Upper lobe of left lung (tissue), 6 donors: ENCODE measurements around the gene KDM4D. TPM values are rescaled to one million over a fixed set of nuclear protein-coding genes. Genes with fewer than 3 reads are reported as not detected.

ENCODE experiments used
- ATAC-seq, 2 donors: fragments of 200-7000 bp; cut with Tn5 transposase; one replicate each; pipeline ENCODE4 v1.9.1; 2022; ENCODE audit warnings: mild to moderate bottlenecking in 2 of 2, moderate library complexity in 2 of 2; ENCODE audit not compliant: low FRiP score in 2 of 2
- DNase-seq, 2 donors: peaks; one replicate each; pipeline ENCODE4 v3.0.0-alpha.2; 2019 to 2020
- H3K27ac ChIP-seq, 4 donors: fragments of 200-600 bp; sonication (generic); one replicate each; pipeline ENCODE4 v1.5.1; 2016 to 2019
- H3K27me3 ChIP-seq, 4 donors: fragments of 200-600 bp; sonication (generic); one replicate each; pipeline ENCODE4 v1.5.1; 2017 to 2019
- H3K36me3 ChIP-seq, 4 donors: fragments of 200-600 bp; sonication (generic); one replicate each; pipeline ENCODE4 v1.5.1; 2016 to 2019
- H3K4me1 ChIP-seq, 4 donors: fragments of 200-600 bp; sonication (generic); one replicate each; pipeline ENCODE4 v1.5.1; 2018 to 2019
- H3K4me3 ChIP-seq, 4 donors: fragments of 200-600 bp; sonication (generic); one replicate each; pipeline ENCODE4 v1.5.1; 2017 to 2019; ENCODE audit warnings: mild to moderate bottlenecking in 2 of 4, moderate library complexity in 1 of 4
- H3K9me3 ChIP-seq, 4 donors: fragments of 200-600 bp; sonication (generic); one replicate each; pipeline ENCODE4 v1.5.1; 2018 to 2019
- CTCF ChIP-seq, 6 experiments: fragments of 450-650 bp in 4 of 6; fragments of 200-600 bp in 2 of 6; sonication (generic) in 2 of 6; IDR thresholded peaks; one replicate each; pipeline ENCODE4 v1.5.1; 2016 to 2019; ENCODE audit warnings: antibody characterized with exemption in 6 of 6
- EP300 ChIP-seq, 4 donors: sonication (generic); formaldehyde crosslinking; IDR thresholded peaks; one replicate each; pipeline ENCODE4 v1.5.1; 2017; ENCODE audit warnings: antibody characterized with exemption in 4 of 4, control low read depth in 2 of 4
- POLR2A ChIP-seq, 4 donors: fragments of 450-650 bp; IDR thresholded peaks; one replicate each; pipeline ENCODE4 v1.5.1; 2016 to 2017; ENCODE audit warnings: antibody characterized with exemption in 4 of 4, mild to moderate bottlenecking in 2 of 4
- POLR2AphosphoS5 ChIP-seq, 2 donors: sonication (generic); formaldehyde crosslinking; IDR thresholded peaks; one replicate each; pipeline ENCODE4 v1.5.1; 2017; ENCODE audit warnings: antibody characterized with exemption in 2 of 2
- WGBS, 2 donors: methylation state at CpG; one replicate each; pipeline ENCODE4 v1.1.5; 2017 to 2018; 5-methylcytosine and 5-hydroxymethylcytosine counted together
- total RNA-seq, 6 donors: library from RNA; depleted of rRNA in 4 of 6; stranded (reverse); fragments of >200 nt in 4 of 6; gene quantifications; one replicate each; pipeline versions ENCODE4 v1.1.0 to v1.2.1, GENCODE V29; 2016 to 2021
- donor health status: DM: no; HTN: no; CAD: no; lungs with moderate emphysema.
- donor health status: DM: no; HTN: yes; CAD: no; lungs with severe emphysema.

The KDM4D gene
- total RNA-seq, 6 donors from 2014 or later = 0.20 to 0.74 (median 0.59) TPM; not detected in 2

GRCh38 chr11:94993400-94993943, 20.0 kb downstream of the KDM4D start:
- no peaks in the 10 kb centered on the region for H3K4me1 ChIP-seq
- H3K36me3 ChIP-seq = no peaks in the 10 kb centered on the region
- H3K4me3 ChIP-seq = no peak overlapping the region
- H3K27ac ChIP-seq = no peak overlapping the region
- H3K9me3 ChIP-seq = no peaks in the 10 kb centered on the region
- no peak for TF ChIP-seq POLR2AphosphoS5 (IDR thresholded peaks at IDR 0.05)
- TF ChIP-seq POLR2A (IDR thresholded peaks at IDR 0.05) = no peak
- no peak for TF ChIP-seq EP300 (IDR thresholded peaks at IDR 0.05)
- TF ChIP-seq CTCF (IDR thresholded peaks at IDR 0.05) = no peak
- no peaks in the 10 kb centered on the region for H3K27me3 ChIP-seq
- 94 to 97% methylated on average over 2 of the region's 2 CpGs for WGBS, 2 donors
- DNase-seq (no peak), ATAC-seq (no peak)

GRCh38 chr11:94997437-94997836, 23.9 kb downstream of the KDM4D start:
- Histone ChIP-seq H3K27ac (no peak overlapping the region), H3K36me3 (no peaks in the 10 kb centered on the region), H3K4me1 (no peaks in the 10 kb centered on the region), H3K27me3 (no peaks in the 10 kb centered on the region), H3K9me3 (no peaks in the 10 kb centered on the region), H3K4me3 (no peak overlapping the region)
- DNase-seq (no peak), ATAC-seq (no peak)
- WGBS, 2 donors = 93 to 95% methylated on average over 6 of the region's 6 CpGs
- TF ChIP-seq EP300 (IDR thresholded peaks at IDR 0.05) (no peak), POLR2AphosphoS5 (IDR thresholded peaks at IDR 0.05) (no peak), POLR2A (IDR thresholded peaks at IDR 0.05) (no peak), CTCF (IDR thresholded peaks at IDR 0.05) (no peak)

- H3K36me3 ChIP-seq = no peaks in the 10 kb centered on the region
- no peak overlapping the region for H3K27ac ChIP-seq
- 88 to 96% methylated on average over 10 to 13 of the region's 13 CpGs for WGBS, 2 donors
- peak; percentile 16 to 22 for ATAC-seq
- H3K4me1 ChIP-seq = no peaks in the 10 kb centered on the region
- no peaks in the 10 kb centered on the region for H3K9me3 ChIP-seq
- TF ChIP-seq POLR2AphosphoS5 (IDR thresholded peaks at IDR 0.05) (no peak), CTCF (IDR thresholded peaks at IDR 0.05) (no peak), EP300 (IDR thresholded peaks at IDR 0.05) (no peak), POLR2A (IDR thresholded peaks at IDR 0.05) (no peak)
- H3K27me3 ChIP-seq = no peaks in the 10 kb centered on the region
- DNase-seq = peak in 1 of 2 donors; percentile 54
- no peak overlapping the region for H3K4me3 ChIP-seq
These were observed 24.8 kb downstream of the KDM4D start for GRCh38 chr11:94998285-94998684.

- DNase-seq (no peak), ATAC-seq (no peak)
- Histone ChIP-seq H3K36me3 (no peaks in the 10 kb centered on the region), H3K4me1 (no peaks in the 10 kb centered on the region), H3K27ac (no peak overlapping the region), H3K27me3 (no peaks in the 10 kb centered on the region), H3K9me3 (no peaks in the 10 kb centered on the region), H3K4me3 (no peak overlapping the region)
- no peak for TF ChIP-seq CTCF (IDR thresholded peaks at IDR 0.05)
- no peak for TF ChIP-seq POLR2AphosphoS5 (IDR thresholded peaks at IDR 0.05)
- TF ChIP-seq POLR2A (IDR thresholded peaks at IDR 0.05) = no peak
- TF ChIP-seq EP300 (IDR thresholded peaks at IDR 0.05) = no peak
These were observed 30.2 kb downstream of the KDM4D start for GRCh38 chr11:95003716-95004115.

- H3K4me1 ChIP-seq = no peaks in the 10 kb centered on the region
- DNase-seq (no peak), ATAC-seq (no peak)
- 84 to 92% methylated on average over 1 of the region's 1 CpG for WGBS, 2 donors
- H3K9me3 ChIP-seq = no peaks in the 10 kb centered on the region
- H3K4me3 ChIP-seq = no peak overlapping the region
- no peaks in the 10 kb centered on the region for H3K36me3 ChIP-seq
- TF ChIP-seq POLR2A (IDR thresholded peaks at IDR 0.05) = no peak
- no peak for TF ChIP-seq POLR2AphosphoS5 (IDR thresholded peaks at IDR 0.05)
- TF ChIP-seq CTCF (IDR thresholded peaks at IDR 0.05) = no peak
- TF ChIP-seq EP300 (IDR thresholded peaks at IDR 0.05) = no peak
- H3K27ac ChIP-seq = no peak overlapping the region
- H3K27me3 ChIP-seq = no peaks in the 10 kb centered on the region
These were observed 32.1 kb downstream of the KDM4D start for GRCh38 chr11:95005642-95006041.
